ENCODE data around the gene PPP1R3E.

PPP1R3E gene

GRCh38 chr14:23308721-23309445 lies 6.2 kb upstream of the PPP1R3E start:
- no peak overlapping the region for H3K27ac Mint-ChIP-seq
- H3K4me3 Mint-ChIP-seq: no peak overlapping the region
- H3K4me1 Mint-ChIP-seq (ENCODE audit: low read depth): peaks cover 4% of the 10 kb centered on the region
- H3K9me3 Mint-ChIP-seq: no peaks in the 10 kb centered on the region
- peaks cover 37% of the 10 kb centered on the region for H3K27me3 Mint-ChIP-seq
- H3K36me3 Mint-ChIP-seq (ENCODE audit: low read depth): no peaks in the 10 kb centered on the region
- DNase-seq: no peak

DNA sequence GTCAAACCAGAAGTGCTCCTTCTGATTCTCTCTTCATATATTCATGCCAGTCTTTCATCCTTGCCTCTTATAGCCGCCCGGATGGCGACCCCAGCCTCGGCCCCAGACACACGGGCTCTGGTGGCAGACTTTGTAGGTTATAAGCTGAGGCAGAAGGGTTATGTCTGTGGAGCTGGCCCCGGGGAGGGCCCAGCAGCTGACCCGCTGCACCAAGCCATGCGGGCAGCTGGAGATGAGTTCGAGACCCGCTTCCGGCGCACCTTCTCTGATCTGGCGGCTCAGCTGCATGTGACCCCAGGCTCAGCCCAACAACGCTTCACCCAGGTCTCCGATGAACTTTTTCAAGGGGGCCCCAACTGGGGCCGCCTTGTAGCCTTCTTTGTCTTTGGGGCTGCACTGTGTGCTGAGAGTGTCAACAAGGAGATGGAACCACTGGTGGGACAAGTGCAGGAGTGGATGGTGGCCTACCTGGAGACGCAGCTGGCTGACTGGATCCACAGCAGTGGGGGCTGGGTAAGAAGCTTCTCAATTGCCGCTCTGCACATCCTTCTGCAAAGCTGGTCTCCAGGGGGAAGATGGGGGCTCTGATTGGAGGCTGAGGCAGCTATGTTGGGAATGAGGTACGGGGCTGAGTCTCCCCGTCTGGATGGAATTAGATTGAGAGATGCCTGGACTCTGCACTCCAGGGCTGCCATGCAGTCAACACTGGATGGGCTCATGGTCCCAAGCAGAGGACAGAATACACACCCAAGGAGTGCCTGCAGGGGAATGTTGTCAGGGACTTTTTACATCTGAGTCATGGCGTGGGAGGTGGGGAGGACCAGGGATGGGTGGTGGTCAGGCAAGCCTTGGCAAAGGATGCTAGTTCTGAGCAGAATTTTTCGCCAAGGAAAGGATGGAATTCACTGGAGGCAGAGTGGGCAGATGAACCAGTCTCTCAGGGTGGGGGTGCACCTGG lies 5.3 kb upstream of the PPP1R3E start:
- no peak overlapping the region for H3K27ac Mint-ChIP-seq
- H3K4me3 Mint-ChIP-seq: no peak overlapping the region

DNA sequence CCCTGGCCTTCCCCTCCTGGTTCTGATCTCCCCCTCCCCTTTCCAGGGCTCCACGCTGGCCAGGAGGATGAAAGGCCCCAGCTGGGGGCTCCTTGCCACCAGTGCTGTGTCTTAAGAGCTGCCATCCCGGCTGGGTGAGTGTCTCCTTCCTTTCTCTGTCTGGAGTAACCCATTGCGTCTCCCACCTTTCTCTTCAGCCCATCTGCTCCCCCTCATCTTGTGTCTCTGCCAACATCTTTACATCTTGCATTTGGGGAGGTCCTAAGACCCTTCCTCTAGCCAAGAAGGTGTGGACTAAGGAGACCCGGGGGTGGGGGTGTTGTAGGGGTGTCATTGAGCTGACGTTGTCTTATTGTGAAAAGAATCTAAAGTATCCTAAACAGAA lies 4.5 kb upstream of the PPP1R3E start:
- peaks cover 12% of the 10 kb centered on the region for H3K4me1 Mint-ChIP-seq (ENCODE audit: low read depth)
- peaks cover 3% of the 10 kb centered on the region for H3K36me3 Mint-ChIP-seq (ENCODE audit: low read depth)
- no peaks in the 10 kb centered on the region for H3K9me3 Mint-ChIP-seq
- DNase-seq: no peak
- peaks cover 37% of the 10 kb centered on the region for H3K27me3 Mint-ChIP-seq
- no peak overlapping the region for H3K27ac Mint-ChIP-seq
- no peak overlapping the region for H3K4me3 Mint-ChIP-seq

More for the DNA sequence above, 5.3 kb upstream of the PPP1R3E start:
- Mint-ChIP-seq H3K4me1 (ENCODE audit: low read depth) (peaks cover 7% of the 10 kb centered on the region), H3K9me3 (no peaks in the 10 kb centered on the region), H3K36me3 (ENCODE audit: low read depth) (no peaks in the 10 kb centered on the region), H3K27me3 (peaks cover 37% of the 10 kb centered on the region)
- no peak for DNase-seq

DNA sequence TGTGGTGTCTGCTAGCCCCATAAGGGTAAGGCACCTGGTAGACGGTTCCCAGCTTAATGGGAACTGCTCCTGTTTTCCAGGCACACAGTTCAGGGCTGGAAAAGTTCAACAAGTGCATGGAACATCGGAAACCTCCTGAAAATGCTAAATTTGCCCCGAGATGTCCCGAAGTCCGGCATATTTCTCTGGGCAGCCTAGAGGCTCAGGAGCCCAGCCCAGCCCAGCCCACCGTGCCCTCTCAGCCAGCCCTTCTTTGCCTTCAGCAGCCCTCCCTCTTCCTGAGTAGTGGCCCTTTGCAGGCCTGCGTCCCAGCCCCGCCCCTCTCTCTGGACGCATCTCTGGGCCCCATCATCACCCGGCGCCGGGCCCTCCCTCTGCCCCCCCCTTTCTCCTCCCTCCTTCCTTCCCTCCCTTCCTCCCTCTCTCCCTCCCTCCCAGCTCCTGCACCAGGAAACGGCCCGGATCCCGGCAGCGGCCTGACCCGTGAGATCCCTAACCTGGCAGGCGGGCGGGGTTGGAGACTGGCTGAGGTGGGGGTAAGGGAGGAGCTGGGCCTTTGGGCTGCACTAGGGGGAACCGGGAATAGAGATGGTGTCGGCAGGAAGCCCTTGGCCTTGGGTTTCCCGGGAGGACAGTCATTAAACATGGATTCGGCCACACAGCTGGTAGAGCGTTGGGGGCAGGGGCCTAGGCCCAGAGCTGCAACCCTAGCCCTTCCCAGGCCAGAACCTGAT lies 3.9 kb upstream of the PPP1R3E start, which contains the start of gene BCL2L2:
Gene BCL2L2 (plus strand): TSS at position 422 of the 734 bp plus-strand sequence. CDS start 935 bp downstream, outside the sequence.
- DNase-seq: no peak
- peaks cover 37% of the 10 kb centered on the region for H3K27me3 Mint-ChIP-seq
- peaks cover 3% of the 10 kb centered on the region for H3K36me3 Mint-ChIP-seq (ENCODE audit: low read depth)
- H3K4me1 Mint-ChIP-seq (ENCODE audit: low read depth): peaks cover 12% of the 10 kb centered on the region
- peak within 1 kb of the TSS; percentile 33 for H3K4me3 Mint-ChIP-seq
- no peak within 1 kb of the TSS for H3K27ac Mint-ChIP-seq
- no peaks in the 10 kb centered on the region for H3K9me3 Mint-ChIP-seq

DNA sequence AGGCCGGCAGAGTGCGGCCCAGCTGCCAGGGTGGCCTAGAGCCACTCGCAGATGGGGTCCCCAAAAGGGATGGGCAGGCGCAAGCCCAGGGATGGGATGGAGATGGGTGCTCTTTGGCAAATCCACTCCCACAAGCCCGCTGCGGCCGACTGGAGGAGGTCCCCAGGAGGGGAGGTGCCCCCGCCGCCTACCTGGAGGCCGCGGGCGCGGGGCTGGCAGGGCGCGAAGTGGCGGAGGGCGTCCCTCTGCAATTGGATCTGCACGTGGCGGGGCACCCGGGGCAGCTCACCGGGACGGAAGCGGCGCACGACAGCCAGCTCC lies 730 bp downstream of the PPP1R3E start:
- DNase-seq: no peak
- Mint-ChIP-seq H3K36me3 (ENCODE audit: low read depth) (peaks cover 41% of the 10 kb centered on the region), H3K4me3 (peak overlapping the region; percentile 97), H3K27ac (peak overlapping the region; percentile 97), H3K4me1 (ENCODE audit: low read depth) (peaks cover 29% of the 10 kb centered on the region), H3K9me3 (no peaks in the 10 kb centered on the region), H3K27me3 (peaks cover 14% of the 10 kb centered on the region)

DNA sequence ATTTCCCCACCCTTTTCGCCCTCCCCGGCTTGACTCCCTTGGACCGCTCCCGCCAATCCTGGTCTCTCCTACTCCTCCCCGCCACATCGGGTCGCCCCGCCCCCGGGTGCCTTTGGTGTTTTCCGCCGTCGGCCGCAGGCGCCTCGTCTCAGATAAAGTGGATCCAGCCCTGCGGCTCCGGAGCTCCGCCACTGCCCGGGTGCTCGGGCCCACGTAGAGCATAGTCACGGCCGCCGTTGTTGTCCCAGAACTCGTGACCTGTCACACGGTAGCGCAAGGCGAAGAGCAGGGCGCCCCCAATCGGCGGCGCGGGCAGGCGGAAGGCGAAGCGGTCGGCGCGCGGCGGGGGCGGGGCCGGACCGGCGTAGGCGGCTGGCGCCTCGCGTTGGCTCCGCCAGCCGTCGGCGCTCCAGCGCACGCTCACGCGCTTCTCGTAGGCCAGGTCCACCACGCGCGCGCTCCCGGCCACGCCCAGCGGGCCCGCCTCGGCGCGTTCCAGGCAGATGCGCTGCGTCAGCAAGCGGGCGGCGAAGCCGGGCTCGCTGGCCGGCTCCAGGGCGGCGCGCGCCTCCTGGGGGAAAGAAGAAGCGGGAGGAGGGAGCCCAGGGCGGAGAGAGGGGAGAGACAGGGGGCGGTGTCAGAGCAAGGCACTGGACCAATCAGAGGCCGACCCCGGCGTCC lies 1.2 kb downstream of the PPP1R3E start:
- Mint-ChIP-seq H3K4me3 (peak overlapping the region; percentile 97), H3K9me3 (no peaks in the 10 kb centered on the region)

DNA sequence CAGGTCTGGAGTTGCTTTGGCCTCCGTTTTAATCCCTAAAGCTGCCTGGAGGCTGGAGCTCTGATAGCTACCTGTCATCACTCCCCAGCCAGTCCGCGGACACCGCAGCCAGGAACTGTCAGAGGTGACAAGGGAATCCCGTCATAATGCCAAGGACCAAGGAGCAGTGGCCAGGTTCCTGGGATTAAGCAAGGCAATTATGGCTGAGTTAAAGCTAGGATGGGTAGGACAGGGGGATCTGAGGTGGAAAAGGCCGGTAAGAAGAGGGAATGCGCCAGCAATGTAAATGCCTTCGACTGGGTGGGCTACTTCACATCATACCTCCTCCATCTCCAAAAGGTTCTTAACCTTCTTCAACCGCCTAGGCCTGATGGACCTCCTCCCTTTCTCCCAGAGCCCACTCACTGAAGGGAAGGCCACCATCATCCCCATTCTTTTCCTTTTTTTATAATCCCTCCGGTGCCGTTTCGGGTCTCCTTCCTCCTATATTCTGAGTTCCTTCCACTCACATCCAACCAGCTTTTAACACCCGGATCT lies 1.9 kb downstream of the PPP1R3E start:
- peak; percentile 46 for DNase-seq
- H3K9me3 Mint-ChIP-seq: no peaks in the 10 kb centered on the region
- H3K27ac Mint-ChIP-seq: peak overlapping the region; percentile 97
- H3K36me3 Mint-ChIP-seq (ENCODE audit: low read depth): peaks cover 50% of the 10 kb centered on the region
- H3K4me1 Mint-ChIP-seq (ENCODE audit: low read depth): peaks cover 29% of the 10 kb centered on the region
- H3K4me3 Mint-ChIP-seq: peak overlapping the region; percentile 87
- H3K27me3 Mint-ChIP-seq: peaks cover 4% of the 10 kb centered on the region

More for the DNA sequence above, 1.2 kb downstream of the PPP1R3E start:
- peak; percentile 99 for DNase-seq
- H3K27ac Mint-ChIP-seq: peak overlapping the region; percentile 97
- peaks cover 29% of the 10 kb centered on the region for H3K4me1 Mint-ChIP-seq (ENCODE audit: low read depth)
- H3K27me3 Mint-ChIP-seq: peaks cover 11% of the 10 kb centered on the region
- H3K36me3 Mint-ChIP-seq (ENCODE audit: low read depth): peaks cover 46% of the 10 kb centered on the region

DNA sequence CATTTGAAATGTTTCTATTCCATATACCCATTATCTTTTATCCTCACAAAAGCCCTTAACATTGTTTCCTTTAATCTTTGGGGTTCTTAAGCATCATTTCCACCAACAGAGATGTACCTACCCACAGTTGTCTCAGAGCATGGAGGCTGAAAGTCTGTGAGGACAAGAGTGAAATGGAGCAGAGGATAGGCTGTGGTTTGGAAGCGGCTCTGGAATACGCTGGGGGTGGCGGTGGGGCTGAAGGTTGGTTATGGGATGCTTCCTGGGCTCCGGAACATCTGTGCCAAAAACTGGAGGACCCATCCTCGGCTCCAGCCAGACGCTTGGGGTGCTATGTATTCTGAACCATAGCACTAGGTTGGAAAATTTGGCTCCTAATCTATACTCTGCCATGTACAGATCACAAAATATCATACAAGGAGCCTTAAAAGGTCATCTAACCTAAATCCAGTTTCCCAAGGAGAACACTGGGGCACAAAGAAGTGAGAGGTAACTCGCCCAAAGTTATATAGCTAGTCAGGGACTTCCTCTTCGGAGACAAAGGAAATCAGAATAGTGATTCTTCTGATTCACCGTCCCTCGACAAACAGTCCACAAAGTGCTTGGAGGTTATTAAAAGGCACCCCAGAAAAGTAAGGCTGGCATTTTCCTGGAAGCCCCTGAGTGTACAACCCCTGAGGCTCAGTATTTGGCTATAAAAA lies 2.5 kb downstream of the PPP1R3E start:
- H3K27ac Mint-ChIP-seq: peak overlapping the region; percentile 97
- no peaks in the 10 kb centered on the region for H3K9me3 Mint-ChIP-seq
- peaks cover 53% of the 10 kb centered on the region for H3K36me3 Mint-ChIP-seq (ENCODE audit: low read depth)
- peaks cover 32% of the 10 kb centered on the region for H3K4me1 Mint-ChIP-seq (ENCODE audit: low read depth)
- no peaks in the 10 kb centered on the region for H3K27me3 Mint-ChIP-seq
- DNase-seq: no peak
- peak overlapping the region; percentile 87 for H3K4me3 Mint-ChIP-seq

DNA sequence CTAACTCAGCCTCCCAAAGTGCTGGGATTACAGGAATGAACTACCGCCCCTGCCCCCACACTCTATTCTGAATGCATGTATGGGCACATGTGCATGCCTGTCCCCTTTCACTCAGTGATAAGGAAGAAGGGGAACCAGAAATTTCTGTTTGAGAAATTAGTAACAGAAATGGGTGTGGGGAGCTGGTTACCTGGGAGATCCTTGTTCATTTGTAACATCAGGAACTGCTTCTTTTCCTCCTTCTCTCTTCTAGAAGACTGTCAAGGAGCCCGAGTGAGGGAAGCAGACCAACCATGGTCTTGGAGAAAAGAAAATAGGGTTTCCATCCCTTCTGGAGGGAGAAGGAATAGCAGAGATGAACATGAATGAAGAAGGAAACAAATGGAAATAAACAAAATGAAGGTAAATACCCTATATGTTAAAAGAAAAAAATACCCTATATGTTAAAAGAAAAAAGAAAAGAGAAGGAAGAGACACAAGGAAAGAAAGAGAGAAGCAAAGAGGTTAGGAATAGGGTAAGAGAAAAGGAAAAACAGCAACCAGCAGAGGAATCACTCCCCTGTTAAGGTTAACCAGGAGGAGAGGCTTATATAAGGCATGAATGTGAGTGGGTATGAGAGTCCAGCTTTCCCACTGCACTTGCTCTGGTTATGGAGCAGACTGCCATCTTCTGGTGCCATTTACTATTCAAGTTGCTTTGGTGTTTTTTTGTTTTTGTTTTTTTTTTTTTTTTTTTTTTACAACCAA lies 3.3 kb downstream of the PPP1R3E start:
- peak overlapping the region; percentile 97 for H3K27ac Mint-ChIP-seq
- H3K36me3 Mint-ChIP-seq (ENCODE audit: low read depth): peaks cover 53% of the 10 kb centered on the region
- no peak for DNase-seq
- H3K27me3 Mint-ChIP-seq: no peaks in the 10 kb centered on the region
- H3K4me3 Mint-ChIP-seq: peak overlapping the region; percentile 87
- no peaks in the 10 kb centered on the region for H3K9me3 Mint-ChIP-seq
- peaks cover 37% of the 10 kb centered on the region for H3K4me1 Mint-ChIP-seq (ENCODE audit: low read depth)

GRCh38 chr14:23297611-23298277 lies 4.9 kb downstream of the PPP1R3E start:
- H3K4me3 Mint-ChIP-seq: no peak overlapping the region
- no peak for DNase-seq
- no peaks in the 10 kb centered on the region for H3K9me3 Mint-ChIP-seq
- H3K27me3 Mint-ChIP-seq: no peaks in the 10 kb centered on the region
- H3K36me3 Mint-ChIP-seq (ENCODE audit: low read depth): peaks cover 52% of the 10 kb centered on the region
- H3K27ac Mint-ChIP-seq: peak overlapping the region; percentile 20
- peaks cover 36% of the 10 kb centered on the region for H3K4me1 Mint-ChIP-seq (ENCODE audit: low read depth)

GRCh38 chr14:23297096-23297495 lies 5.6 kb downstream of the PPP1R3E start:
- peak overlapping the region; percentile 20 for H3K27ac Mint-ChIP-seq
- no peak overlapping the region for H3K4me3 Mint-ChIP-seq
- no peaks in the 10 kb centered on the region for H3K9me3 Mint-ChIP-seq
- H3K4me1 Mint-ChIP-seq (ENCODE audit: low read depth): peaks cover 32% of the 10 kb centered on the region
- H3K27me3 Mint-ChIP-seq: no peaks in the 10 kb centered on the region
- H3K36me3 Mint-ChIP-seq (ENCODE audit: low read depth): peaks cover 49% of the 10 kb centered on the region
- no peak for DNase-seq

- H3K36me3 Mint-ChIP-seq (ENCODE audit: low read depth): peaks cover 51% of the 10 kb centered on the region
- no peak overlapping the region for H3K27ac Mint-ChIP-seq
- no peak overlapping the region for H3K4me3 Mint-ChIP-seq
- no peaks in the 10 kb centered on the region for H3K27me3 Mint-ChIP-seq
- no peaks in the 10 kb centered on the region for H3K9me3 Mint-ChIP-seq
- H3K4me1 Mint-ChIP-seq (ENCODE audit: low read depth): peaks cover 32% of the 10 kb centered on the region
- DNase-seq: no peak
Measured at GRCh38 chr14:23296012-23296777, 6.5 kb downstream of the PPP1R3E start.

Measured in activated T-cell treated with anti-CD3 and anti-CD28 coated beads, Interleukin-2, amount 50 U/mL, for 24 hours (primary cell).